HEK293 (cell line): ENCODE results near the gene SWAP70.

Source experiments
- CTCF ChIA-PET: fragments of 350-600 bp; formaldehyde crosslinking; extraction: SDS; loops from one replicate; lab custom pipeline; 2021; ENCODE audit warnings: antibody characterized with exemption; lab: Yijun Ruan, JAX
- POLR2A ChIA-PET: fragments of 300-600 bp; formaldehyde crosslinking; extraction: SDS; loops from one replicate; lab custom pipeline; 2020; ENCODE audit warnings: antibody characterized with exemption, inconsistent platforms; lab: Yijun Ruan, JAX
- H3K27ac ChIP-seq: fragments of 200-500 bp; sonication (Bioruptor generic); 2 replicates; pipeline ENCODE4 v1.5.1; 2014; ENCODE audit warnings: low read depth, low read length, control low read depth, inconsistent platforms; ENCODE audit errors: extremely low read depth
- H3K36me3 ChIP-seq, 2 experiments: fragments of 200-500 bp in 1 of 2; sonication (Bioruptor generic) in 1 of 2; 1 replicate in 1 of 2; 2 replicates in 1 of 2; pipeline ENCODE4 v1.5.1; 2014 to 2017; ENCODE audit warnings: inconsistent platforms in 2 of 2, low read length in 2 of 2; ENCODE audit not compliant: control insufficient read depth in 2 of 2, insufficient read depth in 1 of 2
- H3K4me1 ChIP-seq: fragments of 200-500 bp; sonication (Bioruptor generic); 2 replicates; pipeline ENCODE4 v1.5.1; 2014; ENCODE audit warnings: mild to moderate bottlenecking, low read length, inconsistent platforms; ENCODE audit not compliant: control insufficient read depth, insufficient read depth
- H3K4me3 ChIP-seq: 2 replicates; pipeline ENCODE4 v1.5.1; 2011; ENCODE audit warnings: low read depth, mild to moderate bottlenecking, control low read depth, low read length, moderate library complexity
- H3K9me3 ChIP-seq: fragments of 200-500 bp; sonication (Bioruptor generic); 2 replicates; pipeline ENCODE4 v1.5.1; 2014; ENCODE audit warnings: low read depth, low read length, inconsistent platforms; ENCODE audit not compliant: control insufficient read depth, insufficient read depth
- KLF16 ChIP-seq: fragments of 450-650 bp; formaldehyde crosslinking; IDR thresholded peaks from 2 replicates; pipeline ENCODE4 v1.5.1; 2017; ENCODE audit warnings: missing biosample characterization, missing genetic modification characterization
- KLF9 ChIP-seq: fragments of 450-650 bp; formaldehyde crosslinking; IDR thresholded peaks from 2 replicates; pipeline ENCODE4 v1.5.1; 2016; ENCODE audit warnings: missing biosample characterization, missing genetic modification characterization, low read depth
- PBX3 ChIP-seq: sonication (generic); formaldehyde crosslinking; IDR thresholded peaks from 2 replicates; pipeline ENCODE4 v1.8.1; 2022; ENCODE audit warnings: mild to moderate bottlenecking, moderate library complexity, missing genetic modification reagents
- PRDM10 ChIP-seq: fragments of 450-650 bp; formaldehyde crosslinking; IDR thresholded peaks from 2 replicates; pipeline ENCODE4 v1.5.1; 2016; ENCODE audit warnings: missing biosample characterization, missing genetic modification characterization
- SP2 ChIP-seq: fragments of 450-650 bp; formaldehyde crosslinking; IDR thresholded peaks from 2 replicates; pipeline ENCODE4 v1.5.1; 2016; ENCODE audit warnings: missing biosample characterization, missing genetic modification characterization
- ZBTB8A ChIP-seq: fragments of 450-650 bp; formaldehyde crosslinking; IDR thresholded peaks from 2 replicates; pipeline ENCODE4 v1.5.1; 2016; ENCODE audit warnings: missing biosample characterization, missing genetic modification characterization
- ZNF335 ChIP-seq: fragments of 450-650 bp; formaldehyde crosslinking; conservative IDR thresholded peaks from 2 replicates; pipeline ENCODE4 v1.5.1; 2016; ENCODE audit warnings: missing biosample characterization, missing genetic modification characterization
- ZNF341 ChIP-seq: fragments of 450-650 bp; formaldehyde crosslinking; IDR thresholded peaks from 2 replicates; pipeline ENCODE4; 2016; ENCODE audit warnings: low read depth, missing biosample characterization, missing genetic modification characterization
- ZNF433 ChIP-seq: fragments of 450-650 bp; formaldehyde crosslinking; IDR thresholded peaks from 2 replicates; pipeline ENCODE4 v1.5.1; 2016; ENCODE audit warnings: missing biosample characterization, missing genetic modification characterization, low read depth
- ZNF626 ChIP-seq: fragments of 450-650 bp; sonication (Bioruptor Pico); formaldehyde crosslinking; IDR thresholded peaks from 2 replicates; pipeline ENCODE4 v1.5.1; 2018; ENCODE audit warnings: missing biosample characterization, missing genetic modification characterization, inconsistent platforms
- TF ChIP-seq, protein P1 (sequence below): fragments of 450-650 bp; formaldehyde crosslinking; IDR thresholded peaks from 2 replicates; pipeline ENCODE4 v1.5.1; 2016; ENCODE audit warnings: missing biosample characterization, missing genetic modification characterization, borderline replicate concordance
- TF ChIP-seq, protein P2 (sequence below): fragments of 450-650 bp; formaldehyde crosslinking; IDR thresholded peaks from 2 replicates; pipeline ENCODE4 v1.5.1; 2016; ENCODE audit warnings: missing biosample characterization, missing genetic modification characterization
- TF ChIP-seq, protein P3 (sequence below): fragments of 450-650 bp; formaldehyde crosslinking; IDR thresholded peaks from 2 replicates; pipeline ENCODE4 v1.5.1; 2016; ENCODE audit warnings: missing biosample characterization, missing genetic modification characterization

Gene SWAP70

DNA sequence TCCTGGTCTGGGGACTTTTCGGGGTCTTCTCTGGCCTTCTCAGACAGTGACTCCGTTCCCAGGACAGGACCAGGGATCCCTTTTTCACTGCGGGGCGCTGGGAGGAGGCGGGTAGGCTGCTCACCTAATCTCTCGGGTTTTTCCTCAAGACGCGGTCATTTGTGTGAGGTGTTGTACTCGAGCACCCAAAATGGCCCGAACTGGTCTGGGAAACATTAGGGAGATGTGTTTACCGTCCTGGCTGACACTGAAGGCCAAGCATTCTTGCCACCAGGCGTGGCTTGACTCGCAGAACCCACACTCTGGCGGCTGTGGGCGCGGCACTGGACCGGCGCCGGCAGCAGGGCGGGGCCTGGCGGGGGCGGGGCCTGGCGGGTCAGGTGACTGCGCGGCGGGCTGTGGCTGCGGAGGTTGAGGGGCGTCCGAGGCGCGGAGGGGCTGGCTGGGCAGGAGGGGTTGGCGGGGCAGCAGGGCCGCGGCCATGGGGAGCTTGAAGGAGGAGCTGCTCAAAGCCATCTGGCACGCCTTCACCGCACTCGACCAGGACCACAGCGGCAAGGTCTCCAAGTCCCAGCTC is at the start of gene SWAP70:
Gene SWAP70 (plus strand): TSS at position 379 of the 577 bp plus-strand sequence. CDS start 103 bp downstream, at position 482.
- Histone ChIP-seq H3K27ac (peak within 1 kb of the TSS; percentile 28; the same call in 1 of the 2 replicates), H3K4me3 (peak within 1 kb of the TSS; percentile 90), H3K36me3 (no peaks in the 10 kb centered on the region), H3K9me3 (no peaks in the 10 kb centered on the region), H3K4me1 (no peaks in the 10 kb centered on the region)
- TF ChIP-seq KLF9 (tag by site-specific recombination) = 0 out of 2 replicates have a peak, but pooled peaks have one; percentile 29
- TF ChIP-seq ZNF433 (tag by site-specific recombination) = no peak
- peak; percentile 86 for TF ChIP-seq ZBTB8A
- TF ChIP-seq, protein P1, sequence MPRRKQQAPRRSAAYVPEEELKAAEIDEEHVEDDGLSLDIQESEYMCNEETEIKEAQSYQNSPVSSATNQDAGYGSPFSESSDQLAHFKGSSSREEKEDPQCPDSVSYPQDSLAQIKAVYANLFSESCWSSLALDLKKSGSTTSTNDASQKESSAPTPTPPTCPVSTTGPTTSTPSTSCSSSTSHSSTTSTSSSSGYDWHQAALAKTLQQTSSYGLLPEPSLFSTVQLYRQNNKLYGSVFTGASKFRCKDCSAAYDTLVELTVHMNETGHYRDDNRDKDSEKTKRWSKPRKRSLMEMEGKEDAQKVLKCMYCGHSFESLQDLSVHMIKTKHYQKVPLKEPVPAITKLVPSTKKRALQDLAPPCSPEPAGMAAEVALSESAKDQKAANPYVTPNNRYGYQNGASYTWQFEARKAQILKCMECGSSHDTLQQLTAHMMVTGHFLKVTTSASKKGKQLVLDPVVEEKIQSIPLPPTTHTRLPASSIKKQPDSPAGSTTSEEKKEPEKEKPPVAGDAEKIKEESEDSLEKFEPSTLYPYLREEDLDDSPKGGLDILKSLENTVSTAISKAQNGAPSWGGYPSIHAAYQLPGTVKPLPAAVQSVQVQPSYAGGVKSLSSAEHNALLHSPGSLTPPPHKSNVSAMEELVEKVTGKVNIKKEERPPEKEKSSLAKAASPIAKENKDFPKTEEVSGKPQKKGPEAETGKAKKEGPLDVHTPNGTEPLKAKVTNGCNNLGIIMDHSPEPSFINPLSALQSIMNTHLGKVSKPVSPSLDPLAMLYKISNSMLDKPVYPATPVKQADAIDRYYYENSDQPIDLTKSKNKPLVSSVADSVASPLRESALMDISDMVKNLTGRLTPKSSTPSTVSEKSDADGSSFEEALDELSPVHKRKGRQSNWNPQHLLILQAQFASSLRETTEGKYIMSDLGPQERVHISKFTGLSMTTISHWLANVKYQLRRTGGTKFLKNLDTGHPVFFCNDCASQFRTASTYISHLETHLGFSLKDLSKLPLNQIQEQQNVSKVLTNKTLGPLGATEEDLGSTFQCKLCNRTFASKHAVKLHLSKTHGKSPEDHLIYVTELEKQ (tag by site-specific recombination) = no peak
- TF ChIP-seq PBX3 (CRISPR knock-in tag) = peak; percentile 70; the same call in 1 of the 2 replicates
- TF ChIP-seq PRDM10 (tag by site-specific recombination) = peak; percentile 35; the same call in 1 of the 2 replicates
- peak; percentile 63; the same call in 1 of the 2 replicates for TF ChIP-seq ZNF335 (tag by site-specific recombination)
- 0 out of 2 replicates have a peak, but pooled peaks have one; percentile 50 for TF ChIP-seq KLF16
- TF ChIP-seq, protein P2, sequence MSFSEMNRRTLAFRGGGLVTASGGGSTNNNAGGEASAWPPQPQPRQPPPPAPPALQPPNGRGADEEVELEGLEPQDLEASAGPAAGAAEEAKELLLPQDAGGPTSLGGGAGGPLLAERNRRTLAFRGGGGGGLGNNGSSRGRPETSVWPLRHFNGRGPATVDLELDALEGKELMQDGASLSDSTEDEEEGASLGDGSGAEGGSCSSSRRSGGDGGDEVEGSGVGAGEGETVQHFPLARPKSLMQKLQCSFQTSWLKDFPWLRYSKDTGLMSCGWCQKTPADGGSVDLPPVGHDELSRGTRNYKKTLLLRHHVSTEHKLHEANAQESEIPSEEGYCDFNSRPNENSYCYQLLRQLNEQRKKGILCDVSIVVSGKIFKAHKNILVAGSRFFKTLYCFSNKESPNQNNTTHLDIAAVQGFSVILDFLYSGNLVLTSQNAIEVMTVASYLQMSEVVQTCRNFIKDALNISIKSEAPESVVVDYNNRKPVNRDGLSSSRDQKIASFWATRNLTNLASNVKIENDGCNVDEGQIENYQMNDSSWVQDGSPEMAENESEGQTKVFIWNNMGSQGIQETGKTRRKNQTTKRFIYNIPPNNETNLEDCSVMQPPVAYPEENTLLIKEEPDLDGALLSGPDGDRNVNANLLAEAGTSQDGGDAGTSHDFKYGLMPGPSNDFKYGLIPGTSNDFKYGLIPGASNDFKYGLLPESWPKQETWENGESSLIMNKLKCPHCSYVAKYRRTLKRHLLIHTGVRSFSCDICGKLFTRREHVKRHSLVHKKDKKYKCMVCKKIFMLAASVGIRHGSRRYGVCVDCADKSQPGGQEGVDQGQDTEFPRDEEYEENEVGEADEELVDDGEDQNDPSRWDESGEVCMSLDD (tag by site-specific recombination) = 0 out of 2 replicates have a peak, but pooled peaks have one; percentile 21
- no peak for TF ChIP-seq SP2
- no peak for TF ChIP-seq ZNF626 (tag by site-specific recombination)
- TF ChIP-seq, protein P3, sequence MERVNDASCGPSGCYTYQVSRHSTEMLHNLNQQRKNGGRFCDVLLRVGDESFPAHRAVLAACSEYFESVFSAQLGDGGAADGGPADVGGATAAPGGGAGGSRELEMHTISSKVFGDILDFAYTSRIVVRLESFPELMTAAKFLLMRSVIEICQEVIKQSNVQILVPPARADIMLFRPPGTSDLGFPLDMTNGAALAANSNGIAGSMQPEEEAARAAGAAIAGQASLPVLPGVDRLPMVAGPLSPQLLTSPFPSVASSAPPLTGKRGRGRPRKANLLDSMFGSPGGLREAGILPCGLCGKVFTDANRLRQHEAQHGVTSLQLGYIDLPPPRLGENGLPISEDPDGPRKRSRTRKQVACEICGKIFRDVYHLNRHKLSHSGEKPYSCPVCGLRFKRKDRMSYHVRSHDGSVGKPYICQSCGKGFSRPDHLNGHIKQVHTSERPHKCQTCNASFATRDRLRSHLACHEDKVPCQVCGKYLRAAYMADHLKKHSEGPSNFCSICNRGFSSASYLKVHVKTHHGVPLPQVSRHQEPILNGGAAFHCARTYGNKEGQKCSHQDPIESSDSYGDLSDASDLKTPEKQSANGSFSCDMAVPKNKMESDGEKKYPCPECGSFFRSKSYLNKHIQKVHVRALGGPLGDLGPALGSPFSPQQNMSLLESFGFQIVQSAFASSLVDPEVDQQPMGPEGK = 0 out of 2 replicates have a peak, but pooled peaks have one; percentile 55
- no peak for TF ChIP-seq ZNF341
- POLR2A ChIA-PET = interaction anchor here (0.9 to 1.7 kb wide), 5 partner anchors 14 to 203 kb away, joined by 3 to 14 read pairs (median 6); partner anchors contain the start of gene ZNF143
- CTCF ChIA-PET = interaction anchor here (0.6 to 0.7 kb wide), 2 partner anchors 51 to 404 kb away, joined by 3 to 4 read pairs; no protein-coding TSS in a partner anchor
